T-cell (primary cell): Measurements from ENCODE around the gene NCAM2. TPM values are rescaled to one million over a fixed set of nuclear protein-coding genes. Genes with fewer than 3 reads are reported as not detected.
A peak's percentile ranks its signal among the peaks of the same experiment; 100 is the strongest.

Experiments
- ATAC-seq, 4 experiments: fragments of 200-7000 bp in 3 of 4; fragments of 150-1000 bp in 1 of 4; cut with Tn5 transposase; replicated peaks in 1 of 4; 1 replicate in 3 of 4; 2 replicates in 1 of 4; pipeline ENCODE4 v1.10.0; 2021; ENCODE audit warnings: moderate library complexity in 3 of 4, mild to moderate bottlenecking in 2 of 4, moderate number of reproducible peaks in 1 of 4
- CTCF ChIA-PET, 2 donors: fragments of 300-600 bp; sonication (Branson Sonifier 250); formaldehyde crosslinking; loops; one replicate each; lab custom pipeline; 2022; ENCODE audit warnings: antibody characterized with exemption in 2 of 2; lab: Charles Lee
- POLR2A ChIA-PET, 2 donors: fragments of 300-600 bp; sonication (Branson Sonifier 250); formaldehyde crosslinking; loops; one replicate each; lab custom pipeline; 2022; ENCODE audit warnings: antibody characterized with exemption in 2 of 2; lab: Charles Lee
- DNase-seq, 35 experiments: peaks; one replicate each; pipeline versions ENCODE4 v3.0.0 to v3.0.0-alpha.2; 2013 to 2023
- H3K27ac ChIP-seq: one replicate; pipeline ENCODE4 v1.5.1; 2013; ENCODE audit warnings: low read length
- H3K27me3 ChIP-seq, 2 experiments: replicated peaks in 1 of 2; 1 replicate in 1 of 2; 2 replicates in 1 of 2; pipeline versions ENCODE4 v1.6.1 to v1.7.0; 2013; ENCODE audit warnings: low read length in 1 of 2, mixed read lengths in 1 of 2; ENCODE audit not compliant: control insufficient read depth in 2 of 2, insufficient read depth in 2 of 2; ENCODE audit errors: extremely low read depth in 1 of 2
- H3K36me3 ChIP-seq, 2 donors: 1 replicate in 1 of 2; 2 replicates in 1 of 2; pipeline versions ENCODE4 v1.6.1 to v1.7.0; 2013; ENCODE audit warnings: low read length in 1 of 2; ENCODE audit not compliant: control insufficient read depth in 2 of 2, insufficient read depth in 1 of 2; ENCODE audit errors: extremely low read depth in 1 of 2
- H3K4me1 ChIP-seq, 2 experiments: 1 replicate in 1 of 2; 2 replicates in 1 of 2; pipeline versions ENCODE4 v1.6.1 to v1.7.0; 2013; ENCODE audit warnings: low read length in 2 of 2, mixed read lengths in 1 of 2; ENCODE audit not compliant: insufficient read depth in 2 of 2, control insufficient read depth in 1 of 2; ENCODE audit errors: extremely low read depth in 1 of 2
- H3K4me3 ChIP-seq, 2 donors: 1 replicate in 1 of 2; 2 replicates in 1 of 2; pipeline versions ENCODE4 v1.5.1 to v1.7.0; 2013; ENCODE audit warnings: mild to moderate bottlenecking in 2 of 2, low read length in 1 of 2, moderate library complexity in 1 of 2; ENCODE audit not compliant: control insufficient read depth in 1 of 2; ENCODE audit errors: extremely low read depth in 1 of 2
- H3K9me3 ChIP-seq: 2 replicates; pipeline ENCODE4 v1.7.0; 2013
- H3K27ac Mint-ChIP-seq, 2 donors: one replicate each; pipeline ENCODE4 v1.8.0; 2020 to 2021; ENCODE audit warnings: mild to moderate bottlenecking in 2 of 2, mixed read lengths in 2 of 2
- H3K27me3 Mint-ChIP-seq, 2 donors: one replicate each; pipeline ENCODE4 v1.8.0; 2021 to 2022; ENCODE audit warnings: mixed read lengths in 2 of 2
- H3K36me3 Mint-ChIP-seq: one replicate; pipeline ENCODE4 v1.8.0; 2021; ENCODE audit warnings: mixed read lengths
- H3K4me1 Mint-ChIP-seq, 3 donors: one replicate each; pipeline ENCODE4 v1.8.0; 2020 to 2022; ENCODE audit warnings: mixed read lengths in 3 of 3, mild to moderate bottlenecking in 1 of 3
- H3K4me3 Mint-ChIP-seq, 3 donors: one replicate each; pipeline ENCODE4 v1.8.0; 2020 to 2022; ENCODE audit warnings: mild to moderate bottlenecking in 3 of 3, mixed read lengths in 3 of 3, moderate library complexity in 3 of 3
- H3K9me3 Mint-ChIP-seq, 3 donors: one replicate each; pipeline ENCODE4 v1.8.0; 2020 to 2022; ENCODE audit warnings: mixed read lengths in 3 of 3
- WGBS: methylation state at CpG from one replicate; pipeline ENCODE4 v1.1.5; 2013; ENCODE audit warnings: missing lambda C conversion rate; ENCODE audit not compliant: insufficient coverage; 5-methylcytosine and 5-hydroxymethylcytosine counted together
- total RNA-seq, 35 experiments: library from RNA in 6 of 35; stranded (reverse) in 6 of 35; fragments of 120-200 nt in 1 of 35; gene quantifications; one replicate each; pipeline versions ENCODE4 v1.2.1 to v1.2.4 and lab custom pipeline; 2013 to 2026

Gene NCAM2
- total RNA-seq, 5 donors from 2014 or later (not counting 1 experiment from before 2014, with no cell fraction given), result 0.41 to 0.46 TPM; not detected in 3

DNA sequence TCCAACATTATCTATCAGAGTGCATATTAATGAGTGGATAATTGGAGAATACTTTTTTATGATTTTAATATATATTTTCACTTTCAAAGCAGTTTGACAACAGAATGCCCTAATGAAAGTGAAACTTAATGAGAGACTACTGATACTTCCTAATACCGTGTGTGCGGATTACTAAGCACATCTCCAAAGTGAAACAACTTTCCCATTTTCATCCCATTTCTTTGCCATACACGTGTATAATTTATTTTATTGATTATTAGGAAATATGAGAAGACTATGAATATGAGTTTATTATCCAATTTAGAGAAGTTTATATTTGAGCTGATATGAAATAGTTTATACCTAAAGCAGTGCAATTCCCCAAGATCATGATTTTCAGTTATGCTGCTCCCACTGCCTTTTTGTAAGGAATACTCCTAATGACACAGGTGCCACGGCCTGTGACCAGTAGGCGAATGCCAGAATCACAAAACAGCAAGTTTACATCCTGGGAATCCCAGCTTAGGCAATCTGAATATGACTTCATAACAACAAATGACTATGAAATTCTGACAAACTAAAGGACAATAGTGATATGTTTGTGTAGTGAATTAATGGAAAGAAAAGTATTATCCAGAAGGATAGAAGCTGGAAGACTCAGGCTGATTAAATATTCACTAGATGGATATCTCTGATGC is 202.9 kb downstream of the NCAM2 start:
- no peak overlapping the region for H3K4me3 Mint-ChIP-seq
- no peaks in the 10 kb centered on the region for H3K27me3 Mint-ChIP-seq
- no CpG with 5 or more reads among the region's 5 CpGs for WGBS
- ChIA-PET CTCF (no interaction called here), POLR2A (interaction anchor here in 1 of 2 donors (0.5 kb wide), 1 partner anchor 1027 kb away, joined by 3 read pairs; no protein-coding TSS in a partner anchor)
- H3K27me3 ChIP-seq, result no peaks in the 10 kb centered on the region
- no peaks in the 10 kb centered on the region for H3K4me1 ChIP-seq
- H3K4me3 ChIP-seq, result no peak overlapping the region
- peaks cover 2% of the 10 kb centered on the region for H3K9me3 ChIP-seq
- no peaks in the 10 kb centered on the region for H3K36me3 ChIP-seq
- DNase-seq, result no peak
- H3K27ac Mint-ChIP-seq, result peak overlapping the region in 1 of 2 donors; percentile 31
- H3K9me3 Mint-ChIP-seq, result peaks cover 0 to 8% (median 0%) of the 10 kb centered on the region in 3 donors
- no peak for ATAC-seq
- H3K27ac ChIP-seq, result no peak overlapping the region
- H3K36me3 Mint-ChIP-seq, result no peaks in the 10 kb centered on the region
- peaks cover 0 to 14% (median 7%) of the 10 kb centered on the region in 3 donors for H3K4me1 Mint-ChIP-seq

DNA sequence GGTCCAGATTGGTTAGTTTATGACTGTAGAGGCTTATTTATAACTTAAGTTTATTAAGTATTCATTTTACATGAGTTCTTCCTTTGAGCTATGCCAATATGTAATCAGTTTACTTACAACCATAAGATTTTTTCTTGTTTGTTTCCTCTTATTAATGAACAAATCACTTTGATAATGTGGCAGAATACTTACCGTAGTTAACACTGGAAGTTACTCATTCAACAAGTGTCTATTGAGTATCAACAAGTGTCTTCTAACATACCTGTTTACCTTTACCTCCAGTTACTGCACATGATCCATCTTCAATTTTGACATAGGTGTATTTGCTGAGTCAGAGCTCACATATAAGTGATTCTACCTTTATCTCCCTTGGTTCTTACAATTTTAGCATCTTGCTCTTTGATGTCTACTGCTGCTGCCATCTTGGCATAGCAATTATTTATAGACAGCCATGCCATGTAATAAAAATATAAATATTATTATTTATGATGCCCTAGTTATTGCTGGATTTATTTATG is 205.7 kb downstream of the NCAM2 start:
- POLR2A ChIA-PET, result no interaction called here
- Histone ChIP-seq H3K27ac (no peak overlapping the region), H3K4me1 (no peaks in the 10 kb centered on the region), H3K36me3 (no peaks in the 10 kb centered on the region), H3K27me3 (no peaks in the 10 kb centered on the region), H3K9me3 (no peaks in the 10 kb centered on the region), H3K4me3 (no peak overlapping the region)
- CTCF ChIA-PET, result no interaction called here
- ATAC-seq, result no peak
- no peak for DNase-seq
- H3K36me3 Mint-ChIP-seq, result no peaks in the 10 kb centered on the region
- no peak overlapping the region for H3K4me3 Mint-ChIP-seq
- no CpG with 5 or more reads among the region's 1 CpG for WGBS
- H3K27ac Mint-ChIP-seq, result no peak overlapping the region
- H3K9me3 Mint-ChIP-seq, result peaks cover 0 to 4% (median 0%) of the 10 kb centered on the region in 3 donors
- peaks cover 0 to 14% (median 7%) of the 10 kb centered on the region in 3 donors for H3K4me1 Mint-ChIP-seq
- no peaks in the 10 kb centered on the region for H3K27me3 Mint-ChIP-seq

DNA sequence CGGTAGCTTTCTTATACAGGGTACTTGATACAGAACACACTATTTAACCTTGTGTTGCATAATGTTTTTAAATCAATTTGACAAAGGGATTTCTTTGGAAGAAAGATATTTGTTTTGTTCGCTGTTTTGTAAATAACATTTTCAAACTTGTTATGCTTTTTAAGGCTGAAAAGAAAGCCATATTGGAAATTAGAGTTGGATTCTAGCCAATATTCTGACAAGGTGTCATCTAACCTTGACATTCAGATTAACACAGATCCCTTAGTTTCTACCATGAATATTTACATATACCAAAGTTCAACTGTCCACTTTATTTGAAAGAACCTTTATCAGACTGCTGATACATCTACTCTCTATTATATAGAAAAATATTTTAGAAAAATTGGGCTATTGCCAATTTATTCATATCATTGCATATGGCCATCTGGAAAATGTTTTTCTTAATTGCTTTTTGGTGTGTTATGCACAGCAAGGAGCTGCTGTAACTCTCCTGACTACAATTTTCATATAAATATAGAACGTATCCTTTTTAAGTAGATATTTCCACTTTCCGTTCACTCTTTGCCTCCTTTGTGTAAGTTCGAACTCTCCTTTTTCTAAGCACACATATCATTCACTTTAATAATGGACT is 206.3 kb downstream of the NCAM2 start:
- peaks cover 0 to 9% (median 7%) of the 10 kb centered on the region in 3 donors for H3K4me1 Mint-ChIP-seq
- WGBS, result no CpG with 5 or more reads among the region's 5 CpGs
- H3K27me3 Mint-ChIP-seq, result no peaks in the 10 kb centered on the region
- H3K9me3 ChIP-seq, result no peaks in the 10 kb centered on the region
- ATAC-seq (no peak), DNase-seq (no peak)
- H3K4me3 Mint-ChIP-seq, result no peak overlapping the region
- H3K4me3 ChIP-seq, result no peak overlapping the region
- peaks cover 0 to 4% (median 0%) of the 10 kb centered on the region in 3 donors for H3K9me3 Mint-ChIP-seq
- no peaks in the 10 kb centered on the region for H3K36me3 Mint-ChIP-seq
- no peak overlapping the region for H3K27ac Mint-ChIP-seq
- H3K27ac ChIP-seq, result no peak overlapping the region
- ChIA-PET CTCF (no interaction called here), POLR2A (no interaction called here)
- H3K4me1 ChIP-seq, result no peaks in the 10 kb centered on the region
- H3K27me3 ChIP-seq, result no peaks in the 10 kb centered on the region
- no peaks in the 10 kb centered on the region for H3K36me3 ChIP-seq

DNA sequence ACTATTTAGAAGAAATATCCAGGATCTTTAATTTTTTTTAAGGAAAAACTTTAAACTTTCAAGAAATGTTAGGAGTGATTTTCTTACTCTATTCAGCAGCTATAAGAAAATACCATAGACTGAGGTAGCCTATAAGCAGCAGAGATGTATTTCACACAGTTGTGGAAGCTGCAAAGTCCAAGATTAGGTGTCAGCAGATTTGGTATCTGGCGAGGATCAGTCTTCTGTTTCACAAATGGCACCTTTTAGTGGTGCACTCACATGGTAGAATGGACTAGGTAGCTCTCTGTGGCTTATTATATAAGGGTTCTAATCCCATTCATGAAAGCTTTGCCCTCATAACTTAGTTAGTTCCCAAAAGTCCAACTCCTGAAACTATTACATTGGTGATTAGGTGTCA is 207.4 kb downstream of the NCAM2 start:
- no peaks in the 10 kb centered on the region for H3K36me3 ChIP-seq
- no peaks in the 10 kb centered on the region for H3K4me1 ChIP-seq
- no peaks in the 10 kb centered on the region for H3K27me3 Mint-ChIP-seq
- WGBS, result no CpG with 5 or more reads among the region's 1 CpG
- H3K27me3 ChIP-seq, result no peaks in the 10 kb centered on the region
- POLR2A ChIA-PET, result no interaction called here
- H3K9me3 Mint-ChIP-seq, result peaks cover 0 to 4% (median 0%) of the 10 kb centered on the region in 3 donors
- ATAC-seq (no peak), DNase-seq (no peak)
- no peak overlapping the region for H3K4me3 ChIP-seq
- H3K27ac ChIP-seq, result no peak overlapping the region
- H3K9me3 ChIP-seq, result no peaks in the 10 kb centered on the region
- CTCF ChIA-PET, result no interaction called here
- no peak overlapping the region for H3K27ac Mint-ChIP-seq
- H3K36me3 Mint-ChIP-seq, result no peaks in the 10 kb centered on the region
- peaks cover 0 to 4% (median 3%) of the 10 kb centered on the region in 3 donors for H3K4me1 Mint-ChIP-seq
- no peak overlapping the region for H3K4me3 Mint-ChIP-seq

DNA sequence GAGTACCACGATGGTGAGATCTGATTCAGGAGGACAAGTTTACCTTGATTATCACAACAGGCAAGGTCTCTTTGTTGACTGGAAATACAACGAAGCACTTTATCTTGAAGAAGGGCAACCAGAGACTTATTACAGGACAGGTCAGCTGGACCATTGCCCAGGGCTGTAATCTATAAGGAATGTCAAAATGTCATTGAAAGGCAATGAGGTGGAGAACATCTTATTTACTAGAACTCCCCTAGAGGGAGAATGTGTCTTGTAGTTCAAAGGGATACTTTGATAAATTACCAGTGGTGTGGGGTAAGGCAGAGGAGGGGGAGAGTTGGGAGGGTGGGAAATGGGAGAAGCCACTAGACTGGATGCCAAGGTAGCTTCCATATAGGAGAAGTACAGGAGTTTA is 212.3 kb downstream of the NCAM2 start:
- H3K4me1 Mint-ChIP-seq, result no peaks in the 10 kb centered on the region
- no CpG with 5 or more reads among the region's 2 CpGs for WGBS
- POLR2A ChIA-PET, result no interaction called here

DNA sequence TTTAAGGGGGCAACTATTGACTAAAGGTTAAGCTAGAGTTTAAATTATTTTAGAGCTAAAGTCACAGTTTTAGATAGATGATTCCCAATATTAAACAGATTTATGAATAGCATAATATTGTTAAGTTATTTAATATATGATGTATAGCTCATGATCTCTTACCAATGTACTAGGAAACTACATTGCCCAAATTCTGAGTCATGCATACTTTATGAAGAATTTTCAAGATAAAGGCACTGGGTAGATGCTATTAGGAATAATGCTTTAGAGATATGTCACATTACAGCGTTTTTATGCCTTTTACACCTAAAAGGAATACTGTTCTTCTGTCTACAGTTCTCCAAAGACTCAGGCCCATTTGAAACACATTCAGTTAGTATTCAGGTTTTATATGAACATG is 215.1 kb downstream of the NCAM2 start:
- Mint-ChIP-seq H3K27ac (no peak overlapping the region), H3K27me3 (no peaks in the 10 kb centered on the region), H3K4me1 (no peaks in the 10 kb centered on the region), H3K36me3 (no peaks in the 10 kb centered on the region), H3K4me3 (no peak overlapping the region), H3K9me3 (peaks cover 0 to 3% (median 0%) of the 10 kb centered on the region in 3 donors)
- ATAC-seq (no peak), DNase-seq (no peak)
- Histone ChIP-seq H3K36me3 (no peaks in the 10 kb centered on the region), H3K4me1 (no peaks in the 10 kb centered on the region), H3K9me3 (no peaks in the 10 kb centered on the region), H3K27me3 (no peaks in the 10 kb centered on the region), H3K4me3 (no peak overlapping the region), H3K27ac (no peak overlapping the region)
- no CpG with 5 or more reads among the region's 1 CpG for WGBS
- POLR2A ChIA-PET, result interaction anchor here in 1 of 2 donors (0.9 kb wide), 1 partner anchor 479 kb away, joined by 4 read pairs; no protein-coding TSS in a partner anchor
- CTCF ChIA-PET, result no interaction called here

More for the DNA sequence above, 212.3 kb downstream of the NCAM2 start:
- Mint-ChIP-seq H3K9me3 (peaks cover 0 to 3% (median 0%) of the 10 kb centered on the region in 3 donors), H3K36me3 (no peaks in the 10 kb centered on the region), H3K27me3 (no peaks in the 10 kb centered on the region), H3K27ac (no peak overlapping the region), H3K4me3 (no peak overlapping the region)
- Histone ChIP-seq H3K4me3 (no peak overlapping the region), H3K27me3 (no peaks in the 10 kb centered on the region), H3K9me3 (no peaks in the 10 kb centered on the region), H3K27ac (no peak overlapping the region), H3K4me1 (no peaks in the 10 kb centered on the region), H3K36me3 (no peaks in the 10 kb centered on the region)
- DNase-seq, result no peak
- ATAC-seq, result no peak
- CTCF ChIA-PET, result no interaction called here
